Endothelial cell of hepatic sinusoid (primary cell): Measurements from ENCODE around the gene BUB1B.
"Not testable (repeated sequence)": the region's sequence is repeated elsewhere in the genome, so short reads cannot be mapped to it uniquely, and the experiment has no call there.

Experiments used
- in situ Hi-C: cut with HindIII; loops from 2 replicates; pipeline ENCODE4 v1.10.0; 2017; ENCODE audit warnings: low sequenced_read_pairs

BUB1B gene, protein sequence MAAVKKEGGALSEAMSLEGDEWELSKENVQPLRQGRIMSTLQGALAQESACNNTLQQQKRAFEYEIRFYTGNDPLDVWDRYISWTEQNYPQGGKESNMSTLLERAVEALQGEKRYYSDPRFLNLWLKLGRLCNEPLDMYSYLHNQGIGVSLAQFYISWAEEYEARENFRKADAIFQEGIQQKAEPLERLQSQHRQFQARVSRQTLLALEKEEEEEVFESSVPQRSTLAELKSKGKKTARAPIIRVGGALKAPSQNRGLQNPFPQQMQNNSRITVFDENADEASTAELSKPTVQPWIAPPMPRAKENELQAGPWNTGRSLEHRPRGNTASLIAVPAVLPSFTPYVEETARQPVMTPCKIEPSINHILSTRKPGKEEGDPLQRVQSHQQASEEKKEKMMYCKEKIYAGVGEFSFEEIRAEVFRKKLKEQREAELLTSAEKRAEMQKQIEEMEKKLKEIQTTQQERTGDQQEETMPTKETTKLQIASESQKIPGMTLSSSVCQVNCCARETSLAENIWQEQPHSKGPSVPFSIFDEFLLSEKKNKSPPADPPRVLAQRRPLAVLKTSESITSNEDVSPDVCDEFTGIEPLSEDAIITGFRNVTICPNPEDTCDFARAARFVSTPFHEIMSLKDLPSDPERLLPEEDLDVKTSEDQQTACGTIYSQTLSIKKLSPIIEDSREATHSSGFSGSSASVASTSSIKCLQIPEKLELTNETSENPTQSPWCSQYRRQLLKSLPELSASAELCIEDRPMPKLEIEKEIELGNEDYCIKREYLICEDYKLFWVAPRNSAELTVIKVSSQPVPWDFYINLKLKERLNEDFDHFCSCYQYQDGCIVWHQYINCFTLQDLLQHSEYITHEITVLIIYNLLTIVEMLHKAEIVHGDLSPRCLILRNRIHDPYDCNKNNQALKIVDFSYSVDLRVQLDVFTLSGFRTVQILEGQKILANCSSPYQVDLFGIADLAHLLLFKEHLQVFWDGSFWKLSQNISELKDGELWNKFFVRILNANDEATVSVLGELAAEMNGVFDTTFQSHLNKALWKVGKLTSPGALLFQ

DNA sequence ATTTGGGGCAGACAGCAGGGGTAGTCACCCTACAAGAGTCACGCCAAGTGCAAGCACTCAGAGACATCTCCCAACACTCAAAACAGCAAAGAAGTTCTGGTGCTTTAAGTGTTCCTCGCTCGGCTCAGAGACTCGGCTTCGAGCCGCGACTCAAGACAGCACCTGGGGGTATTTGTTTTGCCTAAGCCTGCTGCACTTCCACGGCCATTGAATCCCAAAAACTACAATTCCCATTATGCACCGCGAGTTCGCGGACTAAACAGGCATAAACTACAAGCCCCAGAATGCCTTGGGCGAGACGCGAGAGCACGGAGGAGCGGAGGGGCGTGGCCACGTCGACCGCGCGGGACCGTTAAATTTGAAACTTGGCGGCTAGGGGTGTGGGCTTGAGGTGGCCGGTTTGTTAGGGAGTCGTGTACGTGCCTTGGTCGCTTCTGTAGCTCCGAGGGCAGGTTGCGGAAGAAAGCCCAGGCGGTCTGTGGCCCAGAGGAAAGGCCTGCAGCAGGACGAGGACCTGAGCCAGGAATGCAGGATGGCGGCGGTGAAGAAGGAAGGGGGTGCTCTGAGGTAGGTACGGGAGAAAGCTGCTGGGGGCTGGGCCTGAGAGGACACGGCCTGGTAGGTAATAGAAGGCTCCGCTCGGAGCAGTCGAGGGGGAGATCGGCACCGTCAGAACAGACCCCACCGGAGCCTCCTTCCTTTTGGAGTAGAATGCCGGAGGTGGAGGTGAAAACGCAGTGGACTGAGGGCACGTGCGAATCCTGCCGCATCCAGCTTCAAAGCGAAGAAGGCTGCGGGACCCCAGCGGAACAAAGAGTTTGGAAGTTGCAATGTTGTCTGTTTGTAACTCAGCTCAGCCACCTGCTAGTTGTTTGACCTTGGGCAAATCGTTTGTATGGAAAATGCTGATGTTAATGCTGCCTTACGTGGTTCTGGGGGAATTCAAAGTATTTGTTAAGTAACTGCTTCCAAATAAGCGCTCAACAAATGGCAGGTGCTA is at the start of gene BUB1B:
Gene BUB1B, plus strand, starts transcription at position 381 of the 1,000 bp plus-strand sequence. Its CDS starts 152 bp downstream, at position 533.
- in situ Hi-C loops, result loop anchor here (5.0 kb wide), 3 partner anchors 49 to 114 kb away; no protein-coding TSS in a partner anchor

GRCh38 chr15:40111888-40112287 is 49.0 kb upstream of the BUB1B start:
- in situ Hi-C loops, result loop anchor here (5.0 kb wide), 1 partner anchor 50 kb away; the partner anchor contains the start of gene BUB1B

DNA sequence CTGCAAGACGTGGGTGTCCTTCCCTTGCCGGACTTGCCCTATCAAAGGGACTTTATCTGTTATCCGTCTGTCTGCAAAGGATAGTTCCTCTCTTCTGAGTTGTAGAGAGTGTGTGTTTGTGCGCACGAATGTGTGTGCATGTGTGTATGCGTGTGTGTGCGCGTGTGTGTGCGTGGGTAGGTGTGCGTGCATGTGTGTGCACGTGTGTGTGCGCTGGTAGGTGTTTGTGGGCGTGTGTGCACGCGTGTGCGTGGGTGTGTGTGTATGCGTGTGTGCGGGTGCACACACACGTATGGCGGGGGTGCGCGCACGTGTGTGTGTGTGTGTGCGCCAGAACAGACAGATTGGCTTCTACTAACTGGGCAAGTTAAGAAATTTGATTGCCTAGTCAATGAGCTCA is 48.1 kb upstream of the BUB1B start:
- in situ Hi-C loops, result loop anchor here (5.0 kb wide), 1 partner anchor 50 kb away; the partner anchor contains the start of gene BUB1B

GRCh38 chr15:40114218-40114617 is 46.7 kb upstream of the BUB1B start:
- in situ Hi-C loops, result loop anchor here (5.0 kb wide), 1 partner anchor 48 kb away; the partner anchor contains the start of gene BUB1B

GRCh38 chr15:40115106-40115505 is 45.8 kb upstream of the BUB1B start:
- in situ Hi-C loops, result not testable (repeated sequence)

DNA sequence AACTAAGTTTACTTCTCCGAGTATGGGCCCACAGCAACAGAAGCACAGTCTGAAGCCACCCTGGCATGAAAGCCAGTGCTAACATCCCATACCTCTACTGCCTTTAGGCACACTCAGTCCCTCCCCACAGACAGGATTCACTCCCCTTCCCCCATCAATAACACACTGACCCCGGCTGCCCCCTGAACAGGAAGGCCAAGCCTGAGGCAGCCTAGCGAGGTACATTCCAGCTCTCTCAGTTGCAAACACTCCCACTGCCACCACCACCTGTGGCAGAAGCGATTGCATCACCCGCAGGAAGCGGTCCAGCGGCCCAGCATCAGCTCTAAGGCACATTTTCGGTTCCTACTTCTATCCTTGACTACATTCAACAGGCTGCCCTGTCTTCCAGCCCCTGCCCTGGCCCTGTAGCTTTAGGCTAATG is 45.2 kb upstream of the BUB1B start:
- in situ Hi-C loops, result no loop called here

- in situ Hi-C loops, result no loop called here
These were observed 42.4 kb upstream of the BUB1B start for GRCh38 chr15:40118473-40118872.

- in situ Hi-C loops, result no loop called here
These were observed 38.8 kb upstream of the BUB1B start for GRCh38 chr15:40121911-40122638.

DNA sequence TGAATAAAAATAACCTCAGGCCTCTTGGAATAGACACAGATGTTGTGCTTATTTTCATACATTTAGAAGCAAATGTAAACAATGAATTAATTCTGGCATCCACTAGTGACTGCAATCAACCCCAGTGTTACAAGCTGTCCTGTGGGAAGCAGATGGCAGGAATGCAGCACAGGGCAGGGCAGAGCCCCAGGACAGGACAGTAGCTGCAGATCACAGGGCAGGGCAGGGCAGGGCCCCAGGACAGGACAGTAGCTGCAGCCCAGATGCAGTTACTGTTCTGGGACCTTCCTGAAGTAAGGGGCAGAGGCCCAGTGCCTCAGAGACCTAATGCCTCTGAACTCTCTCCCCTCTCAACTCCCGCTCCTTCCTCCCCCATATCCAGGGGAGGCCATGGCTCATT is 37.9 kb upstream of the BUB1B start:
- in situ Hi-C loops, result not testable (repeated sequence)

GRCh38 chr15:40123863-40124262 is 37.0 kb upstream of the BUB1B start:
- in situ Hi-C loops, result not testable (repeated sequence)

DNA sequence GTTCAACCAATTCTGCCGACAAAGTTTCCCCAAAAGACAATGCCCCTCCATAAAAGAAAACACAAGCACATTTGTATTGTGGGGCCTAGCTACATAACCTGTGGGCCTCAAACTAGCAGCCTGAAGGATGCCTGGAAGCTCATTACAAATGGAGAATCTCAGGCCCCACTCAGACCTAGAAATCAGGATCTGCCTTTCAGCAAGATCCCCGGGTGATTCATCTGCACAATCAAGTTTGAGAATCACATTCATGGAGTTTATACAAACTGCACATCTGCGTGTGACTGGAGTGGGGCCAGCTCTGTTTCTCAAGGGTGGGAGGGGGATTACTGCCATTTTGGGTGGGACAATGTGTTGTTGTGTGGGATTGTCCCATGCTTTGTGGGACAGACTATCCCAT is 36.5 kb upstream of the BUB1B start:
- in situ Hi-C loops, result not testable (repeated sequence)

DNA sequence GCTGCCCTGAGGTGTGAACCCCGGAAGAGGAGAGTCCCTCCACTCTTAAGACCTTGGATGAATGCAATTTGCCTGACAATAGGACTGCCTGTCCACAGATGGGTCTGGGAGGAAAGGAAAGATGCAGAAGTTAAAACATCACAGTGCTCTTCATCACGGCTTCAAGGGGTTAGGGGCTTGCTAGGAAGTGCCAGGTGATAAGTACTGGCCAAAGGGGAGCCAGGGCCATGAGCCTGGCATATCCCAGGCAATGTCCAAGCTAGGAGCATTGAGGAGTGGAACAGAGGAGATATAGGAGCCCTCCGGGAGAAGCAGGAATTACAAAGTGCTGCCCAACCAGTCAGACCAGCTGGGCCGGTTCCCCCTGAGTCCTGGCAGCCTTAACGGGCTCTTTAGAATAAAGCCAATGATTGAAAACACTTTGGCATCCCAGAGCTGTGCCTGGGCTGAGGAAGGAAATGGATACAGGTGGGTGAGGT is 36.0 kb upstream of the BUB1B start:
- in situ Hi-C loops, result not testable (repeated sequence)

DNA sequence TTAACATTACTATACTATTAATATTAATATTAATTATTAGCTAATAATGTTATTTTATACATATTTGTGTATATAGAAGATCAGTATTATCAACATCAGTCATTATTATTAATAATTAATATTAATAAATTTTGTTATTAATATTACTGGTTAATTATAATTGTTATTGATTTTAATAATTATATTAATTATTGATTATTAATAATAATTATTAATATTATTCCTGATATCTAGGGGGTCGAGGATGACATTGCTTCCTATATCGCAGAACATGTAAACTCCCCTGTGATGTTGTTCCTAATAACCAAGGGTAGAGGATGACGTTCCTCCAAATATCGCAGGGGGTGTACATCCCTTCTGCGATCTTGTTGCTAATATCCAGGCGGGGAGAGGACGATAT is 34.9 kb upstream of the BUB1B start:
- in situ Hi-C loops, result no loop called here

- in situ Hi-C loops, result no loop called here
These were observed 31.9 kb upstream of the BUB1B start for GRCh38 chr15:40128766-40129660.

- in situ Hi-C loops, result no loop called here
These were observed 30.8 kb upstream of the BUB1B start for GRCh38 chr15:40130118-40130517.

DNA sequence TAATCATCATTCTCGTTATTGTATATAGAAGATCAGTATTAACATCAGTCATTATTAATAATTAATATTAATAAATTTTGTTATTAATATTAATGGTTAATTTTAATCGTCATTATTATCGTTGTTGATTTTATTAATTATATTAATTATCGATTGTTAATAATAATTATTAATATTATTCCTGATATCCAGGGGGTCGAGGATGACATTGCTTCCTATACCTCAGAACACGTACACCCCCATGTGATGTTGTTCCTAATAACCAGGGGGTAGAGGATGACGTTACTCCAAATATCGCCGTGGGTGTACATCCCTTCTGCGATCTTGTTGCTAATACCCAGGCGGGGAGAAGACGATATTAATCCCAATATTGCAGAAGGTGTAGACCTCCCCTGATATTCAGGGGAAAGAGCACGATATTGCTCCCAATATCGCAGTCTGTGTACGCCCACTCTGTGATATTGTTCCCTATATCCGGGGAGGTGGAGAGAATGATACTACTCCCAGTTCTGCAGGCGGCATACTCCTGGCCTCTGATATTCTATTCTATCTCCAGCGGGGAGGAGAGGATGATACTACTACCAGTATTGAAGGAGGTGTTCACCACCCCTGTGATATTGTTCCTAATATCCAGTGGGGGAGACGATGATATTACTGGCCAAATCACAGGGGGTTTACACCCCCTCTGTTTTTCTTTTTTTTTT is 29.9 kb upstream of the BUB1B start:
- in situ Hi-C loops, result no loop called here

GRCh38 chr15:40133544-40133943 is 27.3 kb upstream of the BUB1B start:
- in situ Hi-C loops, result no loop called here
